ENCODE results near the gene TWNK.
A peak's percentile ranks its signal among the peaks of the same experiment; 100 is the strongest.

TWNK gene
- 5.9 to 7.2 reads per million in 2 donors for total RNA-seq

GRCh38 chr10:100986952-100987684, at the start of gene TWNK, which contains the start of gene MRPL43:
TSS of gene TWNK (plus strand) at chr10:100987543. CDS start at chr10:100988211, 668 bp downstream.
TSS of gene MRPL43 (minus strand) at chr10:100987497. CDS start at chr10:100987443, 54 bp downstream.
- DNase-seq: peak; percentile 66 to 85 (median 75)

DNA sequence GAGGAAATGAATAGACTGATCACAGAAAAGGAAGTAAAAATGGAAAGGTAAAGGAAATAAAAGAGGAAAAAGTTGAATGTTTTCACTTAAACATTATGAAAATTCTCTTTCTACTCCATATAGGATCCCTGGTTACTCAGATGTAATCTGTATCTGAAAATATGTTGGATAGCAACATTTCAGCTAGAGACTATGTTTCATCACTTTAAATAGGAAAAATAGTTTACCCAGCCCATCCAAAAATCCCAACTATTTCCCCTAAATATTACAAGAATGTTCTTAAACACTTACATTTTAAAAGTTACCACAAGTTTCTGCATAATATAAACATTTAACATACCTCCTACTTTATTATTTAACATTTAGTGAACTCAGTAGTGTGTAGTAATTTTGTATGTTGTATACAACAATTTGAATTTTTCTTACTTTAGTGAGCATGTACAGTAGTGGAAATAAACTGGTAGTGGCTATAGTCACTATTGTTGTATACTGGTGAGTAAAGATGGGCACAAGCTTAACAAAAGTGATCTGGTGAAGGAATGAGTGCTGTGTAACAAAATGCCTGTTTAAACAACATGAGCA, 47.5 kb upstream of the TWNK start:
- no peak for DNase-seq

DNA sequence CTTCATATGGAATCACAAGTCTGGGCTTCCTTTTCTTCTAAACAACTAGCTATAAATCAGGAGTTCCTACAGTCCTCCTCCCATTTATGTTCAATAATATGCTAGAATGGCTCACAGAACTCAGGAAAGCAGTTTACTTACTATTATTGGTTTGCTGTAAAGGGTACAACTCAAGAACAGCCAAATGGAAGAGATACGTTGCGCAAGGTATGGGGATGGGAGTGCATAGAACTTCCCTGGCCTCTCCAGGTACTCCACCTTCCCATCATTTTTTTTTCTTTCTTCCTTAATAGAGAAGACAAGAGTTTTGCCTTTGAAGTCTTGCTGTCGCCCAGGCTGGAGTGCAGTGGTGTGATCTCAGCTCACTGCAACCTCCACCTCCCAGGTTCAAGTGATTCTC, 45.1 kb upstream of the TWNK start:
- no peak for DNase-seq

GRCh38 chr10:100943508-100943907, 43.8 kb upstream of the TWNK start:
- DNase-seq: no peak

DNA sequence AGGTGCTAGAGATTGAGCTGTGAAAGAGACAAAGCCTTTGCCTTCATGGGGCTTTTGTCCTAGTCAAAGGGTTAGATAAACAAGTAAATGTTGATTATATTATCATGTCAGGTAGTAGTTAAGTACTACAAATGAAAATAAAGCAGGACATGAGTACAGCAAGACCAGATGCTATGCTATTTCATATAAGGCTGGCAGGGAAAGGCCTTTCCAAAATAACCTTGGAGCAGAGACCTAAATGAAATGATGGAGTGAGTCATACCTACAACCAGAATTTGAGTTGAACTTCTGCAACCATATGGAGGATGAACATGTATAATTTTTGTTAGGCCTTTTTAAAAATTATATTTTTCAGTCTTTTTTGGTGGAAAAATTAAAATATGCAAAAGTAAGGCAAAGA, 41.6 kb upstream of the TWNK start:
- no peak for DNase-seq

DNA sequence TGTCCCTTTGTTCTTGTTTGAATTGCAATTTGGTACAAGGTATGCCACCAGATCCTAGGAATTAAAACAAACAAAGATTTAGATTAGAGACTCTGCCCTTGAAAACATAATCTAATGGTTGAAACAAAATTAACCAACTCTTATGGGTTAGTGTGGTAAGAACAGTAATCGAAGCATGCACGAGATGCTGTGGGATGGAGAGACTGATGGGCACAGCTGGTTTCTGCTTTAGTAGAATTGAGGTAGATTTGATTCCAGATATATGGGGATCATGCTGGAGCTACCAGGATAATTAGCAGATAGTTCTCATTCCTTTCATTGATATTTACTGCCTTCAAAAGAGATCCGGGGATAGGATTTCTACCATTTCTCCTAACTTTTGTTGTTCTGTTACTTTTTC, 38.4 kb upstream of the TWNK start:
- no peak for DNase-seq

GRCh38 chr10:100960251-100960650, 27.1 kb upstream of the TWNK start:
- no peak for DNase-seq

DNA sequence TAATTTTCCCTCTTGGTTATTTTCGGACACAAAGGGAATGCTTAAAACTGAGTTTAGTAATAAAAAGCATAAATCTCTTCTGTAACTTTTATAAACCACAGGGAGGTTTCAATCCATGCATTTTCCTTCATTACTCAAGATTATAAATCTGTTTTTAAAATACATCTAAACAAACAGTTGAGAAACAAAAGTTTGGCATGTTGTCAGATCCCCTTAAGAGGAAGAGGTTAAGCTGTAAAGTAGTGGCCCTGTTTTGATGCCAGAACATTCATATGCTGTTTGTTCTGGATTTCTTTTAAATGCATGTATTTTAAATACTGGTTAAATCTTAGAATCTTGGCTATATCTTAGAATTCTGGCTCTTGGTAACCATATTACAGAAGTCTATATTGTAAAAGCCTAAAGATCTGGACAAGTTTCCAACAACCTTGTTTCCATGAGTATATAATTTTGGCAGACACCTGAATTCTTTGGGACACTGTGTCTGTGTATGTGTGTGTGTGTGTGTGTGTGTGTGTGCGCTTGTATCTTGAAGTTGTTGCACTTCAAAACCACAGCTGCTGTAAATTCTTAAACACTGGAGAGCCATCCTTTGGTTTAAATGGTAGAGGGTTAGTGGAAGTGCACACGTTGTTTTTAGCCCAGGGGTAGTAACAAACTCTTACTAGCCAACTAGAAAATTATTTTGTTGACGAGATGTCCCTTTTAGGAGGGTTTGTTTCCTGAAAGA, 24.8 kb upstream of the TWNK start:
- no peak for DNase-seq

GRCh38 chr10:100963826-100964225, 23.5 kb upstream of the TWNK start:
- DNase-seq: no peak

- DNase-seq: no peak
Measured at GRCh38 chr10:100965820-100966219, 21.5 kb upstream of the TWNK start.

DNA sequence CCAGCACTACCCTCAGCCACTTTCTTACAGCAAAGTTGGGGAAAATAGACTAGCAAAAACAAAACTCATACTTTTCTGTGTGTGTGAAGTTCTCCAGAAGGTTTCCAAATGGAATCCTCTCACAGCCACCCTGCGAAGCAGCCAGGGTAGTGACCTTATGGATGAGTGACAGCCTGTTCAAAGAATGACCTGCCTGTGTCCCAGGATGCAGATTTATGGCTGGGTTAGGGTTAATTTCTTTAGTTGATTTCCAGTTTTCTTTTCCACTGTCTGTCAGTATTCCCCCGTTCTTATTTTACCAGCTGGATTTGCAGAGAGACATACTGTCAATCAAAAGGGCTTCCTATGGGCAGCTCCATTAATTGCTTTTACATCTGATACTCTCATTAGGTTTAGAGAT, 20.5 kb upstream of the TWNK start:
- no peak for DNase-seq

- DNase-seq: no peak
Measured at GRCh38 chr10:100967332-100967731, 20.0 kb upstream of the TWNK start.

DNA sequence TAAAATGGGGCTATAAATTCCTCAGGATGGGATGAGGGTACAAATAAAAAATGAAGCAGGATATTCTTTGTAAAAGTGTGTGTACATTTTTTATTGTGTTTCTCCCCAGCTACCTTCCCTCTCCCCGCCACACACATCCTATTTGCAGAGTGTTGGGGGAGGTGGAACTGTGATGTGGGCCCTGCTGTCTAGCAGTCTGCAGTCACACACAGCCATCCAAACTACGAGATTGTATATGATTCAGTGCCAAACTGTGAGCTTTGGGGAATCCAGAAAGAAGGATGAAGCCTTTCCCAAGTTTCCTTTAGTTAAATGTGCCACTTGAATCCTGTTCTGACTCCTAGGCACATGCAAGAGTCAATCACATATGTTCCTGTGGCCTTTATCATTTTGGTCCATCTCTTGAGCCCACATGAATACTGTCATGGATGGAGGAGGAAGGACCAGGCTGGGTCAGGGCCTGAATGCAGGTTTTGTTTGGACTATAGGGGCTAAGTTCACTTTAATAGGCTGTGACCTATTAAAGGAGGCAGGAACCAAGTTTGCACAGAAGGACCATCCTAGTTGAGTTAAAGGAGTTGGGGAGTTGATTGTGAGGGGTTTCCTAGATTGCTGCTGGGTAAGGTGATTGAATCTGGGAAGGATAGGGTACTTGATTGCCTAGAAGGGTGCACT, 19.1 kb upstream of the TWNK start:
- no peak for DNase-seq

DNA sequence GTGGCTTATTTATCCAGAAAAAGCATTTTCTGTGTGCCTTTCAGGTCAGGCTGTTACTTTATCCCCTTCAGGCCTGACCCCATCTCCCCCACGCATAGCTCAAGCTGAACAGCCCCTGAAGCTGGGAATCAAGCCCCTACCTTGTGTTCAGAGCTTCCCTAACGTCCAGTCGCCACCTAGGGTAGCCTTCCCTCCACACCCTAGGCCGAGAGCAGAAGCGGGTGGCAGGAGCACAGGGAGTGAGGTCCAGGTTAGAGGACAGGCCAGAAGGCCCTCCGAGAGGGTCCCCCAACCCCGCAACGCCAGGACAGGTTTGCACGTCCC, 18.5 kb upstream of the TWNK start:
- no peak for DNase-seq

- peak in 3 of 5 experiments; percentile 14 to 48 (median 22) for DNase-seq
Measured at GRCh38 chr10:100969187-100970075, 17.9 kb upstream of the TWNK start, which contains the start of gene SEMA4G. TSS of gene SEMA4G (plus strand) at chr10:100969504. CDS start at chr10:100972913, 3,409 bp downstream.

GRCh38 chr10:100970076-100970913, 17.0 kb upstream of the TWNK start:
- peak in 2 of 5 experiments; percentile 20 to 21 for DNase-seq

- no peak for DNase-seq
Measured at GRCh38 chr10:100970914-100971811, 16.2 kb upstream of the TWNK start.

DNA sequence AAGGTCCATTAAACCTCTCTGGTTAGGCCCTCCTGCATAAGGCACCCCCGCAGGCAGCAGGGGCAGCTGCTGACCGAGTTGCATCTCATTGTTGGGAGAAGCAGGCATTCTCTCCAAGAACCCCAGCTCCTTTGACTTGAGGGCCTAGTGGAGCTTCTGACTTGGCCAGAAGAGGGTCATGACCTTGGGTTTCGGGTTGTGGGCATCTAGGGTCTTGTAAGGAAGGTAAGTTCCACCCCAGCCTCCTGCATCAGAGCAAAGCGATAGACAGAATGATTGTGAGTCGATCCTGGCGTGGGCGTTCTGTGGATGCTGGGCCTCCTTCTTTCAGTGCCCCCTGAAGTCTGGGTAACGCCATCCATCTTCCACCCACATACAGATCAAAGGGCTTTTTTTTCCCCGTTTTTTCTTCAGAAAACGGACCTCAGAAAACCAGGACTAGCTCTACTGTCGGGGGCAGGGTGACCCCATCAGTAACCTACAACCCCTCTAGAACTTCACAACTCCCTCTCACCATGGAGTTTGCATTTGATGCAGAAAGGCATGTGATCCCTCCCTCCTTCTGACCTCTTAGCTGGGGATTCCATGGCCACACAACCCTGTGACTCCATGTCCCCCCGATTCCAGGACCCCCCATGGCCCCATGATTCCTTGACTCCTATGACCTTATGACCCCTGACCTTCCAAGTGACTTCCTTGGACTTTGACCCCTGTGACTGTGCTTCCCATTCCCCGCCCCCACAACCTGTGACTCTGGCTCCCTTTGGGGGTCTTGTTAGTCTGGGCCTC, 15.0 kb upstream of the TWNK start:
- DNase-seq: no peak

- no peak for DNase-seq
Measured at GRCh38 chr10:100972904-100973535, 14.3 kb upstream of the TWNK start.
